Measurements from ENCODE around the gene FRMPD4.
A peak's percentile ranks its signal among the peaks of the same experiment; 100 is the strongest.

The FRMPD4 gene

DNA sequence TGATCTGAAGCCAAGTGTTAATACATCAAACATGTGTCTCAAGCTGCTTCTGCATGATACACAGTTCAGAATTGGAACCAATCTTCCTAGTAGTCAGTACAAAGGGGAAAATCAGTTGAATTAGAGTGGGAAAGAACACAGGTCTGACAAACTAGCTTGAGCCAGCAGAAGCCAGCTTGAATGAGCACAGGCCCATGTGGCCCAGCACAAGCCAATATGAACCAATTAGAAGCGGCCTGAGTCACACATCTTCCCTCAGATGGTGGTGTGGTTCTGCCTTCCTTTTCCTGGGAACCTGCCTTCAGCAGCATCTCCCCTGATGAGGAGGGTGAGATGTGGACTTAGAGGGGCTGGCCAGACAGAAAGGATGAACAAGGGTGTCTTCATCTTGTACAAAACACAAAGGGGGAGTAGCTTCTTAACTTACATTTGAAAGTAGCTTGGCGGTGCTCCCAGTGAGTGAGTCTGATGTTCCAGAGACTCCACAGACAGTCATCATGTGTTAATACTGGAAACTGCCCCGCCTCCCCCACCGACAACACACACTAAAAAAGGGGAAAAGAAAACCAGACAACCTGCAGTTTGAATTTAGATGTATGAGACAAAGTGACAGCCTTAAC, 72.0 kb downstream of the FRMPD4 start:
- Histone ChIP-seq H3K4me1 (no peaks in the 10 kb centered on the region), H3K27me3 (no peaks in the 10 kb centered on the region), H3K4me3 (no peak overlapping the region), H3K36me3 (no peaks in the 10 kb centered on the region), H3K9me3 (no peaks in the 10 kb centered on the region), H3K27ac (no peak overlapping the region)
- intact Hi-C loops (cut with DNase I; ENCODE audit: low total_unique reads), result no loop called here
- TF ChIP-seq, protein P1, sequence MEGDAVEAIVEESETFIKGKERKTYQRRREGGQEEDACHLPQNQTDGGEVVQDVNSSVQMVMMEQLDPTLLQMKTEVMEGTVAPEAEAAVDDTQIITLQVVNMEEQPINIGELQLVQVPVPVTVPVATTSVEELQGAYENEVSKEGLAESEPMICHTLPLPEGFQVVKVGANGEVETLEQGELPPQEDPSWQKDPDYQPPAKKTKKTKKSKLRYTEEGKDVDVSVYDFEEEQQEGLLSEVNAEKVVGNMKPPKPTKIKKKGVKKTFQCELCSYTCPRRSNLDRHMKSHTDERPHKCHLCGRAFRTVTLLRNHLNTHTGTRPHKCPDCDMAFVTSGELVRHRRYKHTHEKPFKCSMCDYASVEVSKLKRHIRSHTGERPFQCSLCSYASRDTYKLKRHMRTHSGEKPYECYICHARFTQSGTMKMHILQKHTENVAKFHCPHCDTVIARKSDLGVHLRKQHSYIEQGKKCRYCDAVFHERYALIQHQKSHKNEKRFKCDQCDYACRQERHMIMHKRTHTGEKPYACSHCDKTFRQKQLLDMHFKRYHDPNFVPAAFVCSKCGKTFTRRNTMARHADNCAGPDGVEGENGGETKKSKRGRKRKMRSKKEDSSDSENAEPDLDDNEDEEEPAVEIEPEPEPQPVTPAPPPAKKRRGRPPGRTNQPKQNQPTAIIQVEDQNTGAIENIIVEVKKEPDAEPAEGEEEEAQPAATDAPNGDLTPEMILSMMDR (IDR thresholded peaks at IDR 0.05), result no peak
- DNase-seq, result peak in 1 of 2 donors; percentile 22

DNA sequence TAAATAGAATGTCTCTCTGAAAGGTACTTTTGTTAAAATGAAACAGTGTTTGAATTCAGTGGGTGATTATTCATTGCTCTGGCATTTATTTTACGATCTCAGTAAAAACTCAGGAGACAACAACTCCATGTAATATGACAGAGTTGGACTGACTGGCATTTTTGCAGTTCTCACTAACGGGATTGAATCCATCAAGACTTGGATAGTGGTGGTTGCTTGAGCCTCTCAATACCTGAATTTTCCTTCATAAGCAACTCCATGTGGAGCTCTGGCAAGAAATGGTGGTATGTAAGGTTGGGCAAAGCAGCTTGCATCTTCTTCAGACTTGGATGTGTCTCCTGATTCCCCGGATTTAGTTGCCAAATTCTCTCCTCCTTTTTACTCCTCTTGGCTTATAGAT, 72.7 kb downstream of the FRMPD4 start:
- DNase-seq, result no peak
- no peaks in the 10 kb centered on the region for H3K9me3 ChIP-seq
- H3K4me1 ChIP-seq, result no peaks in the 10 kb centered on the region
- intact Hi-C loops (cut with DNase I; ENCODE audit: low total_unique reads), result no loop called here
- no peak overlapping the region for H3K4me3 ChIP-seq
- no peaks in the 10 kb centered on the region for H3K27me3 ChIP-seq
- no peaks in the 10 kb centered on the region for H3K36me3 ChIP-seq
- TF ChIP-seq, protein P1 (IDR thresholded peaks at IDR 0.05), result no peak
- no peak overlapping the region for H3K27ac ChIP-seq

DNA sequence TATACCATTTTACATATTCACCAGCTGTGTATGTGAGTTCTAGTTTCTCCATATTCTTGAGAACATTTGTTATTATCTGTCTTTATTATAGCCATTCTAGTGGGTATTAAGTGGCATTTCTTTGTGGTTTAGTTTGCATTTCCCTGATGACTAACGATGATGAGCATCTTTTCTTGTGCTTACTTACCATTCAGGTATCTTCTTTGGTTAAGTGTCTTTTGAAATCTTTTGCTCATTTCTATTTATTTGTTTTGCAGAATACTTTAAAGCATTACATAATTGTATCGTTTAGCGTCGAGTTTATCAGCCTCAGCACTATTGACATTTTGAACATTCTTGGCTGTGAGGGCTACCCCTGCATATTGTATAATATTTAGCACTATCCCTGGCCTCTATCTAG, 85.4 kb downstream of the FRMPD4 start:
- H3K27ac ChIP-seq, result no peak overlapping the region
- H3K4me1 ChIP-seq, result no peaks in the 10 kb centered on the region
- intact Hi-C loops (cut with DNase I; ENCODE audit: low total_unique reads), result no loop called here
- H3K4me3 ChIP-seq, result no peak overlapping the region
- no peak for DNase-seq
- TF ChIP-seq, protein P1 (IDR thresholded peaks at IDR 0.05), result no peak
- H3K36me3 ChIP-seq, result no peaks in the 10 kb centered on the region
- no peaks in the 10 kb centered on the region for H3K9me3 ChIP-seq
- H3K27me3 ChIP-seq, result no peaks in the 10 kb centered on the region

DNA sequence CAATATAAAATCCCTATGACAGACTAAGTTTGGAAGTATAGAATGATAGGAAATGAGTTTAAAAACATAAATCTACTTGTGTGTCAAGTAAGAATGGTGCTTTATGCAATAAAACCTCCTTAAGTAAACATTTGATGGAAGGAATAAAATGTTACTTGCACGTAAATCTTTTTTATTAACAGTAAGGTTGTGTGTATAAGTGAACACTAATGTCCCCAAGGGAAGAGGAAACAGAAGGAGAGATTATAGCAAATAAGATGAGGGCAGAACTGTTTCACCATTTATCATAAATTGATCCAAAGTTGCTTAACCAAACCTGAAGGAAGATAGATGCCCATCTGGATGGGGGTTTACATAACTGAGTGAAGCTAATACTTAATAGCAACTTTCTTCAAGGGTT, 86.8 kb downstream of the FRMPD4 start:
- no peaks in the 10 kb centered on the region for H3K36me3 ChIP-seq
- H3K9me3 ChIP-seq, result no peaks in the 10 kb centered on the region
- TF ChIP-seq, protein P1 (IDR thresholded peaks at IDR 0.05), result no peak
- no peak for DNase-seq
- H3K27ac ChIP-seq, result no peak overlapping the region
- no peaks in the 10 kb centered on the region for H3K4me1 ChIP-seq
- H3K4me3 ChIP-seq, result no peak overlapping the region
- intact Hi-C loops (cut with DNase I; ENCODE audit: low total_unique reads), result no loop called here
- no peaks in the 10 kb centered on the region for H3K27me3 ChIP-seq

DNA sequence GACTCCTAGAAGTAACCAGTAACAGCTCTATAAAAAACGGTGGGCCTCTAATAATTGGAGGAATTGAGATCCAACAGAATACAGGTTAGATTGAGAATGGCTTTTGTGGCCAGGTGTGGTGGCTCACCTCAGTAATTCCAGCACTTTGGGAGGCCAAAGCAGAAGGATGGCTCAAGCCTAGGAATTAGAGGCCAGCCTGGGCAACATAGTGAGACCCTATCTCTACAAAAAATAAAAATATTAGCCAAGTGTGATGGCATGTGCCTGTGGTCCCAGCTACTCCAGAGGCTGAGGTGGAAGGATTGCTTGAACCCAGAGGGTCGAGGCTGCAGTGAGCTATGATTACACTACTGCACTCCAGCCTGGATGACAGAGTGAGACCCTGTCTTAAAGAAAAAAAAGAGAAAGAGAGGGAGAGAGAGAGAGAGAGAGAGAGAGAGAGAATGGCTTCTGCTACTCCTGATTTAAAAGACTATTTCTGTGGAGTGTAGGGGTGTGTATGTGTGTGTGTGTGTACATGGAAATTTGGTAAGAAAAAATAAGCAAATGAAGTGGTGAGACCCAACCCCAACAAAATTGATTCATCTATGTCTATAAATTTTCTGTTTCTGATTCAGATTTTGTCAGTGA, 89.3 kb downstream of the FRMPD4 start:
- TF ChIP-seq, protein P1 (IDR thresholded peaks at IDR 0.05), result no peak
- no peaks in the 10 kb centered on the region for H3K9me3 ChIP-seq
- no peaks in the 10 kb centered on the region for H3K27me3 ChIP-seq
- H3K4me3 ChIP-seq, result no peak overlapping the region
- no peaks in the 10 kb centered on the region for H3K36me3 ChIP-seq
- intact Hi-C loops (cut with DNase I; ENCODE audit: low total_unique reads), result no loop called here
- H3K27ac ChIP-seq, result no peak overlapping the region
- no peaks in the 10 kb centered on the region for H3K4me1 ChIP-seq
- no peak for DNase-seq
